Measurements from ENCODE around the gene SMIM7. TPM values are rescaled to one million over a fixed set of nuclear protein-coding genes. Genes with fewer than 3 reads are reported as not detected.

The SMIM7 gene
- total RNA-seq, 1 donor from 2014 or later, result 48.0 TPM

GRCh38 chr19:16626796-16627192 lies 33.1 kb downstream of the SMIM7 start:
- no peaks in the 10 kb centered on the region for H3K27me3 ChIP-seq (ENCODE audit: control insufficient read depth in 3 of 3, insufficient read depth in 3 of 3, low read length in 3 of 3)
- peak overlapping the region; percentile 89 to 90 (median 89) for H3K4me3 ChIP-seq (ENCODE audit: low read length in 3 of 3)
- peak overlapping the region; percentile 95 for H3K27ac ChIP-seq (ENCODE audit: low read depth, low read length)
- H3K9me3 ChIP-seq (ENCODE audit: control insufficient read depth in 3 of 3, low read length in 3 of 3), result no peaks in the 10 kb centered on the region
- H3K4me1 ChIP-seq (ENCODE audit: control insufficient read depth in 3 of 3, insufficient read depth in 3 of 3, low read length in 3 of 3), result peaks cover 53 to 69% (median 54%) of the 10 kb centered on the region in 3 donors
- H3K9ac ChIP-seq (ENCODE audit: low read depth in 1 of 3, low read length in 3 of 3), result peak overlapping the region; percentile 96 to 97 (median 97)
- peaks cover 0 to 22% (median 15%) of the 10 kb centered on the region in 3 donors for H3K36me3 ChIP-seq (ENCODE audit: control insufficient read depth in 3 of 3, insufficient read depth in 3 of 3, low read length in 3 of 3)

GRCh38 chr19:16625163-16625958 lies 34.6 kb downstream of the SMIM7 start:
- Histone ChIP-seq H3K27ac (ENCODE audit: low read depth, low read length) (no peak overlapping the region), H3K27me3 (ENCODE audit: control insufficient read depth in 3 of 3, insufficient read depth in 3 of 3, low read length in 3 of 3) (no peaks in the 10 kb centered on the region), H3K36me3 (ENCODE audit: control insufficient read depth in 3 of 3, insufficient read depth in 3 of 3, low read length in 3 of 3) (peaks cover 0 to 12% (median 9%) of the 10 kb centered on the region in 3 donors), H3K4me3 (ENCODE audit: low read length in 3 of 3) (no peak overlapping the region), H3K9me3 (ENCODE audit: control insufficient read depth in 3 of 3, low read length in 3 of 3) (no peaks in the 10 kb centered on the region), H3K9ac (ENCODE audit: low read depth in 1 of 3, low read length in 3 of 3) (peak overlapping the region in 2 of 3 donors; percentile 5 to 48), H3K4me1 (ENCODE audit: control insufficient read depth in 3 of 3, insufficient read depth in 3 of 3, low read length in 3 of 3) (peaks cover 66 to 83% (median 67%) of the 10 kb centered on the region in 3 donors)

DNA sequence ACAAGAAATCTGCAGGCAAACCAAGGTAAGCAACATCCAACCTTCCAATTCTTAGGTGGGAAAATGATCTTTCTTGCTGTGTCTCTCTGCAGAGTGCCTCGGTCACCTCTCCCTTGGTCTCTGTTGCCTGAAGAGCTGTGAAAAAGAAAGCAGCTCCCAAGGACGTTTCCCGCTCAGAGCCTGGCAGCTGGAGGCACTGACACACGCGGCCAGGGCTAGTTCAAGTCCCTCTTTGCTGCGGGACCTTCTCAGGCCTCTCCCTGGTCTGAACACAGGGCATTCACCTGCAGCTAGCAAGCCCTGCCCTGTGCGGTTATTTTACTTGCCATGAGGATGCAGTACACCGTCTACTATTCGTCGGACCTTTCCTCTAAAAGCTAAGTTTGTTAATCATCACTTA lies 35.7 kb downstream of the SMIM7 start:
- Histone ChIP-seq H3K27ac (ENCODE audit: low read depth, low read length) (no peak overlapping the region), H3K9me3 (ENCODE audit: control insufficient read depth in 3 of 3, low read length in 3 of 3) (no peaks in the 10 kb centered on the region), H3K4me1 (ENCODE audit: control insufficient read depth in 3 of 3, insufficient read depth in 3 of 3, low read length in 3 of 3) (peaks cover 70 to 85% (median 70%) of the 10 kb centered on the region in 3 donors), H3K9ac (ENCODE audit: low read depth in 1 of 3, low read length in 3 of 3) (peak overlapping the region in 1 of 3 donors; percentile 4), H3K27me3 (ENCODE audit: control insufficient read depth in 3 of 3, insufficient read depth in 3 of 3, low read length in 3 of 3) (no peaks in the 10 kb centered on the region), H3K36me3 (ENCODE audit: control insufficient read depth in 3 of 3, insufficient read depth in 3 of 3, low read length in 3 of 3) (peaks cover 0 to 12% (median 9%) of the 10 kb centered on the region in 3 donors), H3K4me3 (ENCODE audit: low read length in 3 of 3) (no peak overlapping the region)

- peak overlapping the region in 1 of 3 donors; percentile 4 for H3K9ac ChIP-seq (ENCODE audit: low read depth in 1 of 3, low read length in 3 of 3)
- peaks cover 73 to 88% (median 73%) of the 10 kb centered on the region in 3 donors for H3K4me1 ChIP-seq (ENCODE audit: control insufficient read depth in 3 of 3, insufficient read depth in 3 of 3, low read length in 3 of 3)
- no peak overlapping the region for H3K27ac ChIP-seq (ENCODE audit: low read depth, low read length)
- H3K27me3 ChIP-seq (ENCODE audit: control insufficient read depth in 3 of 3, insufficient read depth in 3 of 3, low read length in 3 of 3), result no peaks in the 10 kb centered on the region
- no peak overlapping the region for H3K4me3 ChIP-seq (ENCODE audit: low read length in 3 of 3)
- peaks cover 0 to 12% (median 9%) of the 10 kb centered on the region in 3 donors for H3K36me3 ChIP-seq (ENCODE audit: control insufficient read depth in 3 of 3, insufficient read depth in 3 of 3, low read length in 3 of 3)
- H3K9me3 ChIP-seq (ENCODE audit: control insufficient read depth in 3 of 3, low read length in 3 of 3), result no peaks in the 10 kb centered on the region
Observed at GRCh38 chr19:16623576-16623975, 36.4 kb downstream of the SMIM7 start.

DNA sequence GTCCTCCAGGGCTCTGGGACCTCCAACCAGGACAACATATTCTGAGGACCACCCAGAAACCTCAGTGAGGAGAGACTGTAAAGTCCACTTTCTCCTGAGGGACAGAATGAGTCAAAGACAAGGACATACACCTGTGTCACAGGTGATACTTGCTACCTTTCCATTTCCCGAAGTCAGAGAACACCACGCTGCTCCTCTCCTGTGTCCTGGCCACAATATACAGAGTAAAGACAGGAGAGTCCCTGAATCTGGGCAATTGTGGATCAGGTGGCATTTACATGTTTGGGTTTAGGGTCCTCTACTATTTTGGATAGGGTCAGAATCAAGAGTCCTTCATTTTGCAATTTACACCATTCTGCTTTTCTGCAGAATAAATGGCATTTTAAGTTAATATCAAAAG lies 36.9 kb downstream of the SMIM7 start:
- Histone ChIP-seq H3K4me1 (ENCODE audit: control insufficient read depth in 3 of 3, insufficient read depth in 3 of 3, low read length in 3 of 3) (peaks cover 78 to 93% (median 78%) of the 10 kb centered on the region in 3 donors), H3K27me3 (ENCODE audit: control insufficient read depth in 3 of 3, insufficient read depth in 3 of 3, low read length in 3 of 3) (no peaks in the 10 kb centered on the region), H3K9me3 (ENCODE audit: control insufficient read depth in 3 of 3, low read length in 3 of 3) (no peaks in the 10 kb centered on the region), H3K36me3 (ENCODE audit: control insufficient read depth in 3 of 3, insufficient read depth in 3 of 3, low read length in 3 of 3) (peaks cover 0 to 12% (median 9%) of the 10 kb centered on the region in 3 donors), H3K9ac (ENCODE audit: low read depth in 1 of 3, low read length in 3 of 3) (peak overlapping the region in 2 of 3 donors; percentile 12 to 26), H3K4me3 (ENCODE audit: low read length in 3 of 3) (no peak overlapping the region), H3K27ac (ENCODE audit: low read depth, low read length) (no peak overlapping the region)

DNA sequence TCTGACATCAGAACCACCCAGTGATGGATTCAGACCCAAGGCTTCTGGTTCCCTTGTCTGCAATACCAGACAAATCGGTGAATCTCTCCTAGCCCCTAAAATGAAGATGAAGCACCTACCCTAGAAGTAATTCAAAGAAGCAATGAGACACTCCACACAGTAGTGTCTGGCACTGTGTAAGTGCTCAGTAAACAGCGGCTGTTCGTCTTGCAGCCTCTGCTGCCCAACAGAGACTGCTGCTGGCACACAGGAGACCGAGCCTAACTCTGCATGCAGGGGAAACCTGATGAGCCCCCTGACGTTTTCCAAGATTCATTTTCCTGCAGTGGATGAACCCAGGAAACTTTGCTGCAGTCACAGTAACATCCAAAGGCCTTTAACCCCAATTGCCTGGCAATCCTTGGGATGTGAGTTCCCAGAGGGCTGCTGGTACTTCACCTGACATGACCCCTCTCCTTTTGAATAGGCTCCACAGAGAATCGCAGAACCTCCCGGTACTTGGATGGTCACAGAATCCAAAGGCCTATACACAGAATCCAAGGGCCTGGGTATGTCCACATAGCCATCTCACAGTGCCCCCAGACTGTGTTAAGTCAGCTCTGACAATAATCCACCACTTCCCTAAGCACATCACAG lies 38.7 kb downstream of the SMIM7 start:
- peaks cover 78 to 99% (median 84%) of the 10 kb centered on the region in 3 donors for H3K4me1 ChIP-seq (ENCODE audit: control insufficient read depth in 3 of 3, insufficient read depth in 3 of 3, low read length in 3 of 3)
- H3K36me3 ChIP-seq (ENCODE audit: control insufficient read depth in 3 of 3, insufficient read depth in 3 of 3, low read length in 3 of 3), result peaks cover 0 to 12% (median 9%) of the 10 kb centered on the region in 3 donors
- no peaks in the 10 kb centered on the region for H3K27me3 ChIP-seq (ENCODE audit: control insufficient read depth in 3 of 3, insufficient read depth in 3 of 3, low read length in 3 of 3)
- no peaks in the 10 kb centered on the region for H3K9me3 ChIP-seq (ENCODE audit: control insufficient read depth in 3 of 3, low read length in 3 of 3)
- peak overlapping the region in 2 of 3 donors; percentile 24 to 35 for H3K9ac ChIP-seq (ENCODE audit: low read depth in 1 of 3, low read length in 3 of 3)
- no peak overlapping the region for H3K27ac ChIP-seq (ENCODE audit: low read depth, low read length)
- H3K4me3 ChIP-seq (ENCODE audit: low read length in 3 of 3), result no peak overlapping the region

- no peak overlapping the region for H3K4me3 ChIP-seq (ENCODE audit: low read length in 3 of 3)
- peak overlapping the region in 1 of 3 donors; percentile 68 for H3K9ac ChIP-seq (ENCODE audit: low read depth in 1 of 3, low read length in 3 of 3)
- no peaks in the 10 kb centered on the region for H3K27me3 ChIP-seq (ENCODE audit: control insufficient read depth in 3 of 3, insufficient read depth in 3 of 3, low read length in 3 of 3)
- H3K27ac ChIP-seq (ENCODE audit: low read depth, low read length), result peak overlapping the region; percentile 49
- peaks cover 0 to 12% (median 9%) of the 10 kb centered on the region in 3 donors for H3K36me3 ChIP-seq (ENCODE audit: control insufficient read depth in 3 of 3, insufficient read depth in 3 of 3, low read length in 3 of 3)
- H3K9me3 ChIP-seq (ENCODE audit: control insufficient read depth in 3 of 3, low read length in 3 of 3), result no peaks in the 10 kb centered on the region
- peaks cover 78 to 99% (median 84%) of the 10 kb centered on the region in 3 donors for H3K4me1 ChIP-seq (ENCODE audit: control insufficient read depth in 3 of 3, insufficient read depth in 3 of 3, low read length in 3 of 3)
Observed at GRCh38 chr19:16620584-16620983, 39.4 kb downstream of the SMIM7 start.

- peak overlapping the region; percentile 49 for H3K27ac ChIP-seq (ENCODE audit: low read depth, low read length)
- peak overlapping the region in 2 of 3 donors; percentile 34 to 68 for H3K9ac ChIP-seq (ENCODE audit: low read depth in 1 of 3, low read length in 3 of 3)
- peak overlapping the region in 1 of 3 donors; percentile 45 for H3K4me3 ChIP-seq (ENCODE audit: low read length in 3 of 3)
- peaks cover 0 to 12% (median 8%) of the 10 kb centered on the region in 3 donors for H3K36me3 ChIP-seq (ENCODE audit: control insufficient read depth in 3 of 3, insufficient read depth in 3 of 3, low read length in 3 of 3)
- H3K4me1 ChIP-seq (ENCODE audit: control insufficient read depth in 3 of 3, insufficient read depth in 3 of 3, low read length in 3 of 3), result peaks cover 73 to 95% (median 79%) of the 10 kb centered on the region in 3 donors
- no peaks in the 10 kb centered on the region for H3K27me3 ChIP-seq (ENCODE audit: control insufficient read depth in 3 of 3, insufficient read depth in 3 of 3, low read length in 3 of 3)
- H3K9me3 ChIP-seq (ENCODE audit: control insufficient read depth in 3 of 3, low read length in 3 of 3), result no peaks in the 10 kb centered on the region
Observed at GRCh38 chr19:16620018-16620417, 39.9 kb downstream of the SMIM7 start.

DNA sequence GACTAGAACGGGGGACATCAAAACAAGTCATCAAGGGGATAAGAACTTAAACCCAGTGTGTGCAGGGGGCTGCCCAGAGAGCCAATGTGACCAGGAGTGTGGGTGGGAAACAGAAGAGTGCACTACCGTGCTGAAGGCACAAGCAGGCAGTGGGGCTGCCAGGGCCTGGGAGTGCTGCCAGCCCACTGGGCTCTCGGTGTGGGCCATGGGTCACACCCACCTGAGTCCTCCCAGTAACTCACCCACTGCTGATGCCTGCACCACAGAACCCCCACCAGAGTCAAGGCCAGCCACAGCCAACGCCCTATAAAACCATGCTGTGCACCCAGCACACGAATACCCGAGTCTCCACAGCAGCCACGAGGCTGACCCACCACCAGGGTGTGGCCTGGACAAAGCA lies 40.5 kb downstream of the SMIM7 start:
- H3K9ac ChIP-seq (ENCODE audit: low read depth in 1 of 3, low read length in 3 of 3), result peak overlapping the region; percentile 34 to 68 (median 34)

More for the DNA sequence above, 40.5 kb downstream of the SMIM7 start:
- peaks cover 67 to 95% (median 80%) of the 10 kb centered on the region in 3 donors for H3K4me1 ChIP-seq (ENCODE audit: control insufficient read depth in 3 of 3, insufficient read depth in 3 of 3, low read length in 3 of 3)
- H3K27ac ChIP-seq (ENCODE audit: low read depth, low read length), result peak overlapping the region; percentile 49
- H3K36me3 ChIP-seq (ENCODE audit: control insufficient read depth in 3 of 3, insufficient read depth in 3 of 3, low read length in 3 of 3), result peaks cover 0 to 12% (median 3%) of the 10 kb centered on the region in 3 donors
- H3K4me3 ChIP-seq (ENCODE audit: low read length in 3 of 3), result peak overlapping the region in 2 of 3 donors; percentile 21 to 45
- no peaks in the 10 kb centered on the region for H3K27me3 ChIP-seq (ENCODE audit: control insufficient read depth in 3 of 3, insufficient read depth in 3 of 3, low read length in 3 of 3)
- H3K9me3 ChIP-seq (ENCODE audit: control insufficient read depth in 3 of 3, low read length in 3 of 3), result no peaks in the 10 kb centered on the region
